ENCODE measurements around the gene TRABD2B. TPM values are rescaled to one million over a fixed set of nuclear protein-coding genes. Genes with fewer than 3 reads are reported as not detected.

Gene TRABD2B
- total RNA-seq, 1 donor from 2014 or later: 6.7 TPM

DNA sequence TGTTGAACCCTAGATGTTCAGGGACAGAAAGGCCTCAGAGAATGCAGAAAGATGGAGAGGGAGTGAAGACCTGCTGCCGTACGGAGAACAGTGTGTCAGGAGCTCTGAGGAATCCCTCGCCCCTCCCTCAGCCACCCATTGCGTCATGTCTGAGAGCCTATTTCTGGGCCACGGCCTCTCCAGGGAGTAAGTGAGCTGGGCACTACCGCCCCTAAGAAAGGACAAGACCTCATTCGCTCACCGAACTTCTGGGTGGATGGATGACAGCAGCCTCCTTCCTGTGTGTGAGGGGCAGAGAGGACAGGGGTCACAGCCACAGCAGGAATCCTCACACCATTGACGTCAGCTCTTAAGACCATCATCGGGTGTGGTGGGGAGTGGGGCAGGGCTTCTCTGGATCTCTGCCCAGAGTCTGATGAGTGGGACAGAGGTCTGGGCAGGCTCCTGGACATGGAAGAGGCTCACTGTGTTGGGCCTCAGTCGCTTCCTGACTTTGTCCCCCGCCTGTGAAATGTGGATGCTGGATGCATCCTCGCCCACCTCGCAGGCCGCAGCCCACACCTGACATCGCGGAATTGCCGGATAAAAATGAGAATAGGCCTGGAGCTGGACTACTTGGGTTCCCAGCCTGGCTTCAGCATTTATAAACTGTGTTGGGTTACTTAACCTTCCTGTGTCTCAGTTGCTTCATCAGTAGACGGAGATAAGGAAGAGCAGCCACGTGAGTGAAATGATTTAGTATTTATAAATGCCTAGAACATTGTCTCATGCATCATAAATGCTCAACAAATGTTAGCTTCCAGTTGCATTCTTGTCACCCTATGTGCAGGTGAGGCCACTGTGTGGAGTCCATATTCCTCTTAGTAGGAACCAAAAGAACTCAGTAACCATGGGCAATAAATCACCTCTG, 238.6 kb downstream of the TRABD2B start:
- no peaks in the 10 kb centered on the region for H3K36me3 Mint-ChIP-seq
- peaks cover 23% of the 10 kb centered on the region for H3K27me3 Mint-ChIP-seq
- peaks cover 24% of the 10 kb centered on the region for H3K4me1 Mint-ChIP-seq (ENCODE audit: unreplicated experiment)
- DNase-seq (ENCODE audit: extremely low spot score, unreplicated experiment): peak; percentile 48
- H3K9me3 Mint-ChIP-seq: no peaks in the 10 kb centered on the region
- H3K27ac Mint-ChIP-seq: no peak overlapping the region
- no peak overlapping the region for H3K4me3 Mint-ChIP-seq
- TF ChIP-seq, protein P1, sequence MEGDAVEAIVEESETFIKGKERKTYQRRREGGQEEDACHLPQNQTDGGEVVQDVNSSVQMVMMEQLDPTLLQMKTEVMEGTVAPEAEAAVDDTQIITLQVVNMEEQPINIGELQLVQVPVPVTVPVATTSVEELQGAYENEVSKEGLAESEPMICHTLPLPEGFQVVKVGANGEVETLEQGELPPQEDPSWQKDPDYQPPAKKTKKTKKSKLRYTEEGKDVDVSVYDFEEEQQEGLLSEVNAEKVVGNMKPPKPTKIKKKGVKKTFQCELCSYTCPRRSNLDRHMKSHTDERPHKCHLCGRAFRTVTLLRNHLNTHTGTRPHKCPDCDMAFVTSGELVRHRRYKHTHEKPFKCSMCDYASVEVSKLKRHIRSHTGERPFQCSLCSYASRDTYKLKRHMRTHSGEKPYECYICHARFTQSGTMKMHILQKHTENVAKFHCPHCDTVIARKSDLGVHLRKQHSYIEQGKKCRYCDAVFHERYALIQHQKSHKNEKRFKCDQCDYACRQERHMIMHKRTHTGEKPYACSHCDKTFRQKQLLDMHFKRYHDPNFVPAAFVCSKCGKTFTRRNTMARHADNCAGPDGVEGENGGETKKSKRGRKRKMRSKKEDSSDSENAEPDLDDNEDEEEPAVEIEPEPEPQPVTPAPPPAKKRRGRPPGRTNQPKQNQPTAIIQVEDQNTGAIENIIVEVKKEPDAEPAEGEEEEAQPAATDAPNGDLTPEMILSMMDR (conservative IDR thresholded peaks at IDR 0.05): no peak

DNA sequence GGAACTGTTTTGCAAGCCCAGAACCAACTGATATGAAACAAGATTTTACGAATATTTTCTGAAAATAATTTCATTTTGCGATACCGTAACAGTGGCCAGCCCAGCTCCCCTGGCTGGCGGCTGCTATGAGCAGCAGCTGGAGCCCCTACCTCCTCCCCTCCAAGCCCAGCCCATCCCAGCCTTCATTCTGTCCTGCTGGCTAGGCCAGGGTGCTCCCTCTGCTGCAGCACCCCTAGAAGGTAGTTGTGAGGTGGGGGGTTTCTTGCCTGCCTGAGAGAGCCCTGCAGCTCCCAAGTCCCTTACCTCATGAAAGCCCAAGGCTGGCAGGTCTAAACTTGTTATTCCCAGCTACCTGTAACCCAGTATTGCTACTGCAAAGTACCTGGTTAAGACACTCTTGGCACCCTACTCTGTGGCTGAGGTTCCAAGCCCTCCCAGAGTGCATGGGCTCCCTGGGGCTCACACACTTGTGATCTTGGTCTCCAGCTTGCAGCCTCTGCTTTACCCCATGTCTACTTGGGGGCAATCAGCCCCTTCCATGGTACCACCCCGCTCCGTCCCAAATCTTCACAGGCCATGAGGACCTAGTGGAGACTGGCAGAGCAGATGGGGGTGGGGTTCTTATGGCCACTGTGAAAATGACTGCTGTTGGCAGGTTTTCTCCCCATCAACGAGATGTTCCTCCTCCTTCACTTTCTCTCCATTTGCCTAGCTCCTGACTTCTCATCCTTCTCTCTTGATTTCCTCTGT, 239.8 kb downstream of the TRABD2B start:
- Mint-ChIP-seq H3K4me1 (ENCODE audit: unreplicated experiment) (peaks cover 22% of the 10 kb centered on the region), H3K9me3 (no peaks in the 10 kb centered on the region), H3K4me3 (no peak overlapping the region), H3K27ac (no peak overlapping the region), H3K27me3 (peaks cover 17% of the 10 kb centered on the region), H3K36me3 (no peaks in the 10 kb centered on the region)
- DNase-seq (ENCODE audit: extremely low spot score, unreplicated experiment): peak; percentile 60
- TF ChIP-seq, protein P1 (conservative IDR thresholded peaks at IDR 0.05): no peak

DNA sequence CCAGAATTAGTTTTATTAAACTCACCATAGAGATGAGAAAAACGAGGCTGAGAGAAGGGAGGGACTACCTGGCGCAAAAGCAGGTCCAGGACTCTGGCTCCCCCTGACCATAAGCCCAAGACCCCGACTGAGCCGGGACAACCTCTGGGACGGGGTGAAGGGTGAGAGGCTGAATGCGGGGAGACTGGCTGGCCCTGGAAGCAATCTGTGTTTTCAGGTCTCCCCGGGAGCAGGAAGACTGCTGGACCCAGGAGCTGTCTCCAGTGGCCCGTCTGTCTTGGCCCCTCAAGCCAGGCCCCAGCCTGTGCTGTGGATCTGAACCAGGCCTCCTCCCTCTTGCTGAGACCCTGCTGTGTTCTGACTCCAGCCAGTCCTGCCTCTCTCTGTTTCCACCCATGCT, 240.8 kb downstream of the TRABD2B start:
- peak; percentile 63 for DNase-seq (ENCODE audit: extremely low spot score, unreplicated experiment)
- no peaks in the 10 kb centered on the region for H3K36me3 Mint-ChIP-seq
- H3K27ac Mint-ChIP-seq: no peak overlapping the region
- no peaks in the 10 kb centered on the region for H3K9me3 Mint-ChIP-seq
- H3K4me1 Mint-ChIP-seq (ENCODE audit: unreplicated experiment): peaks cover 32% of the 10 kb centered on the region
- H3K4me3 Mint-ChIP-seq: no peak overlapping the region
- H3K27me3 Mint-ChIP-seq: peaks cover 12% of the 10 kb centered on the region
- TF ChIP-seq, protein P1 (conservative IDR thresholded peaks at IDR 0.05): no peak

DNA sequence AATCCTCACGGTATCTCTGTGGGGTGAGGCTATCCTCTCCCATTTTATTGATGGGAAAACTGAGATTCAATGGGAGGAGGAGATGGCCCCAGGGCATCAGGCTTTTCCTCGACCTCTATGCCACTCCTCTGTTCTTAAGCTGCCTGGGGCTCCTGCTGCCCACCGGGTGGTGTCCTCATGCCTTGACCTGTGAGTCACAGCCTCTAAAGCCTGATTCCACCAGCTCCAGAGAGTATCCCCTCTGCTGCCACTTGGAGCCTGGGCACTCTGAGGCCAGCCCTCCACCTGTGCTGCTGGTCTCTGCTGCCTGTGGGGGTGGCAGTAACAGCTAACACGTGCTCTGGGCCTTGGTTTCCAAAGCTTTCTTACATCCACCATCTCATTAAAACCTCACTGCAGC, 241.2 kb downstream of the TRABD2B start:
- peak; percentile 58 for DNase-seq (ENCODE audit: extremely low spot score, unreplicated experiment)
- H3K27me3 Mint-ChIP-seq: peaks cover 12% of the 10 kb centered on the region
- no peaks in the 10 kb centered on the region for H3K36me3 Mint-ChIP-seq
- no peak overlapping the region for H3K27ac Mint-ChIP-seq
- no peak overlapping the region for H3K4me3 Mint-ChIP-seq
- peaks cover 3% of the 10 kb centered on the region for H3K9me3 Mint-ChIP-seq
- TF ChIP-seq, protein P1 (conservative IDR thresholded peaks at IDR 0.05): no peak
- peaks cover 36% of the 10 kb centered on the region for H3K4me1 Mint-ChIP-seq (ENCODE audit: unreplicated experiment)

DNA sequence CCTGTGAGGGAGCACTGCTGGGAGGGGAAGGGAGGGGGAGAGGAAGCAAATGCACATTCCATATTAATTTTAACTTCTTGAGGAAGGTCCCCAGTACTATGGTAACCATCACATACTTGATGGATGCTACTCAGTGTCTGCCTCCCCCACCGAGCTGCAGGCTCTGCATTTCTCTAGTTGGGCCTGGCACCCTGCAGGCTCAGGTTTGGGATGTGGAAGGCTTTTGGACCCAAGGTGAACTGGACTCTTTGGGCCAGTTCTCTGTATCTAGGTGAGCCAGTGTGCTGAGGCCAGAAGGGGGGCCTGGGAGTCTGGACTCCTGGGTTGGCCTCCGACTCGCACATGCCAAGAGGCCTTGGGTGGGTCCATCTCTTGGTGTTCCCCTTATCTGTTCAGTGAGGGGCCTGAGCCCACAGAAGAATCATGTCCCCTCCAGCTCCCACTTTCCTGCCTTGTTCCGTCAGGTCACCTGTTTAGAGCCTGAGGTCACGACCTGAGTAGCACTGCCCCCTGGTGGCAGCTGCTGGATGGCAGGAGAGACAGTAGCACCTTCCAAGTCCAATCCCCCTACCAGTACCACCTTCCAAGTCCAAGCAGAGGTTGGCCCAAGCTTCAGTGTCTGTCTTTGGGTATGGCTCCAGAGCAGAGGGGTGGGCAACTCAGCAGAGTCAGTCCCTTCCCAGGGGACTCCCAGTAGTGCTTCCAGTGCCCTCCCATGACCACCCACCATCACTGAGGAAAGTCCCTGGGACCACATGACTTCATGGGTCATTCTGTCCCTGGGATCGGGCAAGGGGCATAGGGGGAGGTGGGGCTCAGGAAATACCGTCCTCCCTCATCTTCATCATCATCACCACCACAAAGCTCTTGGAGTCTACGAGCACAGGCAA, 241.8 kb downstream of the TRABD2B start:
- DNase-seq (ENCODE audit: extremely low spot score, unreplicated experiment): peak; percentile 69
- no peak overlapping the region for H3K4me3 Mint-ChIP-seq

More for the DNA sequence above, 241.8 kb downstream of the TRABD2B start:
- Mint-ChIP-seq H3K4me1 (ENCODE audit: unreplicated experiment) (peaks cover 37% of the 10 kb centered on the region), H3K9me3 (peaks cover 4% of the 10 kb centered on the region), H3K27me3 (peaks cover 12% of the 10 kb centered on the region), H3K36me3 (no peaks in the 10 kb centered on the region), H3K27ac (no peak overlapping the region)
- TF ChIP-seq, protein P1 (conservative IDR thresholded peaks at IDR 0.05): peak; percentile 72

Measured in type B pancreatic cell (in vitro differentiated cells).